Esophagus mucosa (tissue), 1 donor: Measurements from ENCODE around the gene MAD2L1BP. TPM values are rescaled to one million over a fixed set of nuclear protein-coding genes. Genes with fewer than 3 reads are reported as not detected.
A peak's percentile ranks its signal among the peaks of the same experiment; 100 is the strongest.

Experiments used
- ATAC-seq: fragments of 200-7000 bp; cut with Tn5 transposase; one replicate; pipeline ENCODE4 v1.9.1; 2020
- total RNA-seq: library from RNA; stranded (reverse); gene quantifications from one replicate; pipeline ENCODE4 v1.2.4, GENCODE V29; 2023
- donor health status: DM: yes; HTN: yes; CAD: no.

Gene MAD2L1BP
- total RNA-seq, 1 donor from 2014 or later, result 20.1 TPM

DNA sequence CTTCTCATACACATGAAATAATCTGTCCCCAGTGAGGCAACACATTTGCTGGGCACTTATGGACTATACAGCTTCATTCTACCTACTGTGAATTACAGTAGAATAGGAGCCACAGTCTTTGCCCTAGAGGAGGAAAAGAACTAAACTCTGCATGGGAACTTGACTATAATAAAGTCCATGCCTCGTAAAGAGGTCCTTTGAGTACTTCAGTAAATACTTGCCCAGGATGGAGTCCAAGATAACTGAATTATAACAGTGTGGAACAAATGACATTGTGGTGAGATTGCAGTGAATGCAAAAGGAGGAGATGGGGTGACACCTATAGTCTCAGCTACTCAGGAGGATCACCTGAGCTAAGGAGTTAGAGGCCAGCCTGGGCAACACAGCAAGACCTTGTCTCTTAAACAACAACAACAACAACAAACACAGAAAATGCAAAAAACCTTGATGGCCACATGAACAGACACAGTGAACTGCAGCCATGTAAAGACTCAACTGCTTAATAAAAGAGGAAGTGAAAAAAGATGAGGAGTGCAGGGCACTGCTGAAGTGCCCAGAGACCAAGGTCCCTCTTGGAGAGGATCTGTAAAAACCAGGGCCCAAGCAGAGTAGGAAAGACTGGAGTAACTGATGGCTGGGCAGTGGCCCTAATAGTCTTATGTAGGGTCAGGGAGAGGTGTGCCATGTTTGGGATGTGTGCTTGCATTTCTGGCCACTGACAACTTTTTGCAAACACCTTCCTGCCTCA is 48.2 kb downstream of the MAD2L1BP start:
- ATAC-seq, result no peak

DNA sequence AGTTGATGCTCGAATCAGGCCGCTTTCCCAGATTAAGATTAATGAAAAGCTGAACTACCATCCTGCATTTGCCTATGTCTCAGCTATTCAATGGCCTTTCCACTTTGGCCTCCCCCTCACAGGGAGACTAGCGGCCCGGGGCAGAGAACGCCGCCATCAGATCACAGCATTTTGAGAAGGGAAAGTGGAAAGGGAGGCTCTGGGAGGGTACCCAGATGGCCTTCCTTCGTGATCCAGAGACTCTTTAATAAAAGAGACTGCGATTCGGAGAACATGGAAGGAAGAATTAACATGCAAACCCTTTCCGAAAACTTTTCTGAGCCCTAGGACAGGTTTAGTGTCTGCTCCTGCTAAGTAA is 51.4 kb downstream of the MAD2L1BP start:
- no peak for ATAC-seq

DNA sequence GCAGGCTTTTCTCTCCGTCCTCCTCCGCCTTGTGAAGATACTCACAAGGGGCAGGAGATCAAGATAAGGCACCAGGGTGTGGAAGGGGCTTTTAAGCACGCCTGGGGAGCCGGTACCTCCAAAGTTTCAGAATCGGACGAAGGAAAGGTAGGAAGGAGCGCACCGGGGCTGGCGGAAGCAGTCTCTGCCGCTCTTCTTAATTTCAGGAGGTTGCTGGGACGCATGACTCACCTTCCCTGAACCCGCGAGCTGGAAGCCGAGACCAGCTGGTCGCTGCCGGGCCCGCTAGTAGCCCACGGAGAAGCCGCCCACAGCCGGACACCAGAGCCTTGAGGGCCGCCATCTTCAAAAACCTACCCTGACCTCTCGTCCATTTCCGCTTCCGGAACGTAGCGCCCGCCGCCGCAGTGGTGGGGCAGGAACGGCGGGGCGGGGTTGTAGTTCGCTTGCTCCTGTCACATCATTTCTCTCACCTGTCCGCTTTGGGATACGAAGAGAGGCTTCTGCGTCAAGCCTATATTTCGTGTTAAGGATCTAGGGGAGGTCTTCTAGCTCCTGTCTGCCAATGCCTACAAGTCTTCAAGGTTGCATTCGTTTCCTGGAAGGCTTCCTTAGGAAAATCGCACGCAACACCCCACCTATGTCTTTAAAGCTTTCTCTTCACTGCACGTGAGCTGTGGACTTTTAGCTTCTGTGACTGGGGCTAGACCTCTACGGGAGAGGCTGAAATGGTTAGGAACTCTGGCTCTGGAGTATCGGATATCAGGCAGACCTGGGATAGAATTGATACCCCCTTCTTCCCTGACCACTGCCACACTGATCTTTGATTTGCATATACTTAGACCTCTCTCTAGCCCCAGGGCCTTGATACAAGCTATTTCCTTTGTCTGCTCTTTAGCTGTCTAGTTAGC is 52.1 kb downstream of the MAD2L1BP start, which contains the start of gene MRPS18A:
Gene MRPS18A (minus strand): TSS at position 355 of the 911 bp plus-strand sequence. CDS start 12 bp downstream, at position 343.
- peak; percentile 94 for ATAC-seq

DNA sequence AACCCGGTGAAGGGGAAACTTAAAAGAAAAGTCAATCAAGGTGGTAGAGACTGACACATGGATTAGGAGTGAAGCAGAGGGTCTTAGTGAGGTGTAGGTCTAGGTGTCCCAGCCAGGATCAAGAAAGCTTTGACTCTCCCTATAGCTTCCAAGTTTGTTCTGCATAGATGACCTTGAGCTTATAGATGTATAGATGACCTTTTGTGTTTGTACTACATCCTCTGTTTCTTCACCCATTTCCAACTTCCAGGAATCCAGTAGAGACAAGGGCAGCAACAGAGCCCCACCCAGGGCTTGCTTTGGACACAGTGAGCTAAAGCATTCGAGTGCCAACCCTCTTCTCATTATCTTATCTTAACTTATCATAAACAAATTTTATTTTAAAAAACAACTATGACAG is 53.8 kb downstream of the MAD2L1BP start:
- ATAC-seq, result no peak

Other genes starting within 250 kb of the MAD2L1BP start
- gene ABCC10, start 208.3 kb upstream of the MAD2L1BP start, total RNA-seq, result 18.3 TPM
- gene DLK2, start 180.3 kb upstream of the MAD2L1BP start, total RNA-seq, result 8.9 TPM
- gene TJAP1, start 158.3 kb upstream of the MAD2L1BP start, total RNA-seq, result 8.9 TPM
- gene LRRC73, start 125.5 kb upstream of the MAD2L1BP start, total RNA-seq, result 0.20 TPM
- gene YIPF3, start 118.9 kb upstream of the MAD2L1BP start, total RNA-seq, result 41.8 TPM
- gene POLR1C, start 118.8 kb upstream of the MAD2L1BP start, total RNA-seq, result 33.0 TPM
- gene XPO5, start 59.8 kb upstream of the MAD2L1BP start, total RNA-seq, result 36.5 TPM
- 12.0 TPM for gene POLH, start 59.7 kb upstream of the MAD2L1BP start, total RNA-seq
- 49.7 TPM for gene GTPBP2, start 6.6 kb upstream of the MAD2L1BP start, total RNA-seq
- not detected for gene RSPH9, start 9.2 kb downstream of the MAD2L1BP start, total RNA-seq
- gene MRPS18A, start 52.0 kb downstream of the MAD2L1BP start, total RNA-seq, result 44.5 TPM
- 129 TPM for gene VEGFA, start 134.4 kb downstream of the MAD2L1BP start, total RNA-seq